Right lobe of liver (tissue), 4 donors: ENCODE results near the gene CDH16.

ENCODE experiments used
- POLR2A ChIP-seq: fragments of 450-650 bp; IDR thresholded peaks from one replicate; pipeline ENCODE4 v1.6.1; 2017; ENCODE audit warnings: antibody characterized with exemption, mild to moderate bottlenecking
- TF ChIP-seq, protein P1 (sequence below), 4 donors: fragments of 200-600 bp in 3 of 4; fragments of 450-650 bp in 1 of 4; IDR thresholded peaks; one replicate each; pipeline versions ENCODE4 v1.5.1 to v1.8.0; 2016 to 2022; ENCODE audit warnings: antibody characterized with exemption in 4 of 4, mild to moderate bottlenecking in 2 of 4
- donor health status: DM: no; HTN: no; CAD: no.
- donor health status: DM: no; HTN: no; CAD: no.
- donor health status: DM: no; HTN: yes; CAD: no.

DNA sequence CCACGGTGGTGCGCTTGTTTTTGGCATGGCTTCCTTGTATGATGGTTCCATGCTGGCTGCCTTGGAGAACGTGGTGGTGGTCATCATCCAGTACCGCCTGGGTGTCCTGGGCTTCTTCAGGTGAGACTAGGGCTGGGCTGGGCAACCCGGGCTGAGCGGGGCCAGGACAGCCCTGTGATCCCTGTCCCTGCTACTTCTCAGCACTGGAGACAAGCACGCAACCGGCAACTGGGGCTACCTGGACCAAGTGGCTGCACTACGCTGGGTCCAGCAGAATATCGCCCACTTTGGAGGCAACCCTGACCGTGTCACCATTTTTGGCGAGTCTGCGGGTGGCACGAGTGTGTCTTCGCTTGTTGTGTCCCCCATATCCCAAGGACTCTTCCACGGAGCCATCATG, 21.6 kb upstream of the CDH16 start:
- TF ChIP-seq, protein P1, sequence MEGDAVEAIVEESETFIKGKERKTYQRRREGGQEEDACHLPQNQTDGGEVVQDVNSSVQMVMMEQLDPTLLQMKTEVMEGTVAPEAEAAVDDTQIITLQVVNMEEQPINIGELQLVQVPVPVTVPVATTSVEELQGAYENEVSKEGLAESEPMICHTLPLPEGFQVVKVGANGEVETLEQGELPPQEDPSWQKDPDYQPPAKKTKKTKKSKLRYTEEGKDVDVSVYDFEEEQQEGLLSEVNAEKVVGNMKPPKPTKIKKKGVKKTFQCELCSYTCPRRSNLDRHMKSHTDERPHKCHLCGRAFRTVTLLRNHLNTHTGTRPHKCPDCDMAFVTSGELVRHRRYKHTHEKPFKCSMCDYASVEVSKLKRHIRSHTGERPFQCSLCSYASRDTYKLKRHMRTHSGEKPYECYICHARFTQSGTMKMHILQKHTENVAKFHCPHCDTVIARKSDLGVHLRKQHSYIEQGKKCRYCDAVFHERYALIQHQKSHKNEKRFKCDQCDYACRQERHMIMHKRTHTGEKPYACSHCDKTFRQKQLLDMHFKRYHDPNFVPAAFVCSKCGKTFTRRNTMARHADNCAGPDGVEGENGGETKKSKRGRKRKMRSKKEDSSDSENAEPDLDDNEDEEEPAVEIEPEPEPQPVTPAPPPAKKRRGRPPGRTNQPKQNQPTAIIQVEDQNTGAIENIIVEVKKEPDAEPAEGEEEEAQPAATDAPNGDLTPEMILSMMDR (IDR thresholded peaks at IDR 0.05), result no peak
- no peak for TF ChIP-seq POLR2A
